ENCODE results near the gene FOXN3. TPM values are rescaled to one million over a fixed set of nuclear protein-coding genes. Genes with fewer than 3 reads are reported as not detected.

Gene FOXN3
- total RNA-seq, 2 experiments from 2014 or later = 124 to 127 TPM

DNA sequence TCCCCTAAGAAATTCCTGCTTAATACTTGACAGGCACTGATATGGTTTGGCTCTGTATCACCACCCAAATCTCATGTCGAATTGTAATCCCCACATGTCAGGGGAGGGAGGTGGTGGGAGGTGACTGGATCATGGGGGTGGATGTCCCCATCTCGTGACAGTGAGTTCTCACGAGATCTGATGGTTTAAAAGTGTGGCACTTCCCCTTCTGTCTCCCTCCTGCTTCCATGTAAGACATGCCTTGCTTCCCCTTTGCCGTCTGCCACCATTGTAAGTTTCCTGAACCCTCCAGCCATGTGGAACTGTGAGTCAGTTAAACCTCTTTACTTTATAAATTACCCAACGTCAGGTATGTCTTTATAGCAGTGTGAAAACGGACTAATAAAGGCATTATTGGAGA, 198.0 kb downstream of the FOXN3 start:
- Histone ChIP-seq H3K27ac (ENCODE audit: low read depth in 1 of 2, low read length in 2 of 2) (no peak overlapping the region), H3K4me3 (ENCODE audit: low read length) (no peak overlapping the region), H3K36me3 (ENCODE audit: insufficient read depth, low read length) (peaks cover 18% of the 10 kb centered on the region), H3K9me3 (ENCODE audit: control insufficient read depth in 1 of 2, insufficient read depth in 1 of 2, low read length in 2 of 2) (no peaks in the 10 kb centered on the region), H3K4me1 (ENCODE audit: insufficient read depth, low read length) (peaks cover 27% of the 10 kb centered on the region), H3K27me3 (ENCODE audit: control insufficient read depth in 1 of 2, insufficient read depth in 2 of 2, low read length in 2 of 2) (no peaks in the 10 kb centered on the region)
- Mint-ChIP-seq H3K4me3 (no peak overlapping the region), H3K36me3 (ENCODE audit: low read depth) (peaks cover 35% of the 10 kb centered on the region), H3K4me1 (ENCODE audit: low read depth) (peaks cover 50% of the 10 kb centered on the region), H3K27ac (no peak overlapping the region), H3K9me3 (no peaks in the 10 kb centered on the region), H3K27me3 (no peaks in the 10 kb centered on the region)
- ChIA-PET POLR2A (no interaction called here), CTCF (no interaction called here)
- DNase-seq (peak in 1 of 14 experiments; percentile 32), ATAC-seq (ENCODE audit: poor library complexity) (no peak)
- intact Hi-C loops (cut with DNase I, micrococcal nuclease) = no loop called here
- TF ChIP-seq, protein P1, sequence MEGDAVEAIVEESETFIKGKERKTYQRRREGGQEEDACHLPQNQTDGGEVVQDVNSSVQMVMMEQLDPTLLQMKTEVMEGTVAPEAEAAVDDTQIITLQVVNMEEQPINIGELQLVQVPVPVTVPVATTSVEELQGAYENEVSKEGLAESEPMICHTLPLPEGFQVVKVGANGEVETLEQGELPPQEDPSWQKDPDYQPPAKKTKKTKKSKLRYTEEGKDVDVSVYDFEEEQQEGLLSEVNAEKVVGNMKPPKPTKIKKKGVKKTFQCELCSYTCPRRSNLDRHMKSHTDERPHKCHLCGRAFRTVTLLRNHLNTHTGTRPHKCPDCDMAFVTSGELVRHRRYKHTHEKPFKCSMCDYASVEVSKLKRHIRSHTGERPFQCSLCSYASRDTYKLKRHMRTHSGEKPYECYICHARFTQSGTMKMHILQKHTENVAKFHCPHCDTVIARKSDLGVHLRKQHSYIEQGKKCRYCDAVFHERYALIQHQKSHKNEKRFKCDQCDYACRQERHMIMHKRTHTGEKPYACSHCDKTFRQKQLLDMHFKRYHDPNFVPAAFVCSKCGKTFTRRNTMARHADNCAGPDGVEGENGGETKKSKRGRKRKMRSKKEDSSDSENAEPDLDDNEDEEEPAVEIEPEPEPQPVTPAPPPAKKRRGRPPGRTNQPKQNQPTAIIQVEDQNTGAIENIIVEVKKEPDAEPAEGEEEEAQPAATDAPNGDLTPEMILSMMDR (IDR thresholded peaks at IDR 0.05) = no peak

DNA sequence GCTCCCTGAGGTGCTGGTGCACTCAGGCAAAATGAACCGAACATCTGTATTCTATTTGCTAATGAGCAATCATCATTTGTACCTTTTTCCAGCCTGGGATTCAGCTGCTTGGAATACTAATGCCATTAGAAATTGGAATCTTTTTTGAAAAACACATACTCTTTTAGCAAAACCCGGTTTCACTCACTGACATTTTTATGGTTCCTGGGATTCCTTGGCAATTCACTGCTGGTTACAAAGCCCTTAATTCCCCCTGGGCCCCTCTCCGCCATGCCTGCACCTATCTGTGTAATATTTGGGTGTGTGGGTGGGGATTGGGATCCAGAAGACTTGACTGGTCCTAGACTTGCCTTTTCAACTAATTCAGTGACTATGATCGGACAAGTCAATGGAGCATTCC, 199.1 kb downstream of the FOXN3 start:
- Mint-ChIP-seq H3K27me3 (no peaks in the 10 kb centered on the region), H3K4me1 (ENCODE audit: low read depth) (peaks cover 42% of the 10 kb centered on the region), H3K9me3 (no peaks in the 10 kb centered on the region), H3K27ac (no peak overlapping the region), H3K36me3 (ENCODE audit: low read depth) (peaks cover 46% of the 10 kb centered on the region), H3K4me3 (no peak overlapping the region)
- no peak overlapping the region for H3K4me3 ChIP-seq (ENCODE audit: low read length)
- intact Hi-C loops (cut with DNase I, micrococcal nuclease) = no loop called here
- DNase-seq (no peak), ATAC-seq (ENCODE audit: poor library complexity) (no peak)
- no peak overlapping the region for H3K27ac ChIP-seq (ENCODE audit: low read depth in 1 of 2, low read length in 2 of 2)
- ChIA-PET CTCF (no interaction called here), POLR2A (no interaction called here)
- peaks cover 21% of the 10 kb centered on the region for H3K4me1 ChIP-seq (ENCODE audit: insufficient read depth, low read length)
- H3K9me3 ChIP-seq (ENCODE audit: control insufficient read depth in 1 of 2, insufficient read depth in 1 of 2, low read length in 2 of 2) = no peaks in the 10 kb centered on the region
- TF ChIP-seq, protein P1 (IDR thresholded peaks at IDR 0.05) = no peak
- H3K36me3 ChIP-seq (ENCODE audit: insufficient read depth, low read length) = peaks cover 17% of the 10 kb centered on the region
- no peaks in the 10 kb centered on the region for H3K27me3 ChIP-seq (ENCODE audit: control insufficient read depth in 1 of 2, insufficient read depth in 2 of 2, low read length in 2 of 2)

DNA sequence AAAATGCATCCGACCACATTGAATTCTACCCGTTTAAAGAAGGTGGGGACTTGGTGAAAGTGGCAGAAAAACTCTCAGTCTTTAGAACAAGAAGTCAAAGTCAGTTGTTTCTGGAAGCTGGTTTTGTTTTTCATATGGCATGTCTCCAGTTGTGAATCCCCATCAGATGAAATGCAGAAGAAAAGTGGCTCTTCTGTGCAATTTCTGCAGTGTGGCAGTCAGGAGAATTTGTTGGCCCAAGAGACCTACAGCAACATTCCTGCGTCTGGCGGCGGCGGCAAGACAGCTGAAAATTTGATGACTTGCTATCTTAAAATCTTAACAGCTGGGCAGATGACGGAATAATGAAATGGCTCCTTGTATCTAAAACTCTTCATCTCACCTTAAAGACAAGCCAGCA, 201.5 kb downstream of the FOXN3 start:
- intact Hi-C loops (cut with DNase I, micrococcal nuclease) = no loop called here
- Mint-ChIP-seq H3K4me1 (ENCODE audit: low read depth) (peaks cover 24% of the 10 kb centered on the region), H3K4me3 (no peak overlapping the region), H3K36me3 (ENCODE audit: low read depth) (peaks cover 36% of the 10 kb centered on the region), H3K27ac (no peak overlapping the region), H3K27me3 (no peaks in the 10 kb centered on the region), H3K9me3 (no peaks in the 10 kb centered on the region)
- H3K9me3 ChIP-seq (ENCODE audit: control insufficient read depth in 1 of 2, insufficient read depth in 1 of 2, low read length in 2 of 2) = no peaks in the 10 kb centered on the region
- POLR2A ChIA-PET = no interaction called here
- DNase-seq (no peak), ATAC-seq (ENCODE audit: poor library complexity) (no peak)
- no peaks in the 10 kb centered on the region for H3K27me3 ChIP-seq (ENCODE audit: control insufficient read depth in 1 of 2, insufficient read depth in 2 of 2, low read length in 2 of 2)
- TF ChIP-seq, protein P1 (IDR thresholded peaks at IDR 0.05) = no peak
- CTCF ChIA-PET = no interaction called here
- no peak overlapping the region for H3K4me3 ChIP-seq (ENCODE audit: low read length)
- peaks cover 16% of the 10 kb centered on the region for H3K36me3 ChIP-seq (ENCODE audit: insufficient read depth, low read length)
- no peak overlapping the region for H3K27ac ChIP-seq (ENCODE audit: low read depth in 1 of 2, low read length in 2 of 2)
- peaks cover 5% of the 10 kb centered on the region for H3K4me1 ChIP-seq (ENCODE audit: insufficient read depth, low read length)
